ENCODE results near the gene TJP3.

The TJP3 gene

DNA sequence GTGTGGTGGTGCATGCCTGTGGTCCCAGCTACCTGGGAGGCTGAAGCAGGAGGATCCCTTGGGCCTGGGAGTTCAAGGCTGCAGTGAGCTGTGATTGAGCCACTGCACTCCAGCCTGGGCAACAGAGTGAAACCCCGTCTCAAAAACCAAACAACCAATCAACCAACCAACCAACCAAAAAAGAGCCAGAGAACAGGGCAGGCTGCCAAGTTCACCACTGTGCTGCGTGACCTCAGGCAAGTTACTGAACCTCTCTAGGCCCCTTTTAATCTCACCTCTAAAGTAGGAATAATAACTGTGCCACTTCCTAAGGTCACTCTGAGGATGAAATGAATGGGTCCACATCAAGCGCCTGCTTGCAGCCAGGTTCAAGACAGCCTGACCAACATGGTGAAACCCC, 16.9 kb downstream of the TJP3 start:
- ATAC-seq (ENCODE audit: low read depth) (no peak), DNase-seq (ENCODE audit: low spot score in 2 of 2) (no peak)
- H3K27me3 Mint-ChIP-seq, result peaks cover 5% of the 10 kb centered on the region
- H3K9me3 Mint-ChIP-seq, result no peaks in the 10 kb centered on the region
- no peak overlapping the region for H3K4me3 Mint-ChIP-seq
- no peak overlapping the region for H3K27ac Mint-ChIP-seq
- peaks cover 5% of the 10 kb centered on the region for H3K4me1 Mint-ChIP-seq
- no peaks in the 10 kb centered on the region for H3K36me3 Mint-ChIP-seq

- H3K4me1 Mint-ChIP-seq, result peaks cover 5% of the 10 kb centered on the region
- no peaks in the 10 kb centered on the region for H3K36me3 Mint-ChIP-seq
- no peak for DNase-seq (ENCODE audit: low spot score in 2 of 2)
- no peak overlapping the region for H3K4me3 Mint-ChIP-seq
- H3K27ac Mint-ChIP-seq, result no peak overlapping the region
- peaks cover 5% of the 10 kb centered on the region for H3K27me3 Mint-ChIP-seq
- H3K9me3 Mint-ChIP-seq, result no peaks in the 10 kb centered on the region
- no peak for ATAC-seq (ENCODE audit: low read depth)
These were observed 17.6 kb downstream of the TJP3 start for GRCh38 chr19:3725640-3726310.

GRCh38 chr19:3730457-3730958, 22.3 kb downstream of the TJP3 start:
- H3K27me3 Mint-ChIP-seq, result peaks cover 1% of the 10 kb centered on the region
- no peaks in the 10 kb centered on the region for H3K4me1 Mint-ChIP-seq
- H3K27ac Mint-ChIP-seq, result no peak overlapping the region
- ATAC-seq (ENCODE audit: low read depth) (no peak), DNase-seq (ENCODE audit: low spot score in 2 of 2) (no peak)
- H3K36me3 Mint-ChIP-seq, result no peaks in the 10 kb centered on the region
- no peak overlapping the region for H3K4me3 Mint-ChIP-seq
- H3K9me3 Mint-ChIP-seq, result no peaks in the 10 kb centered on the region

DNA sequence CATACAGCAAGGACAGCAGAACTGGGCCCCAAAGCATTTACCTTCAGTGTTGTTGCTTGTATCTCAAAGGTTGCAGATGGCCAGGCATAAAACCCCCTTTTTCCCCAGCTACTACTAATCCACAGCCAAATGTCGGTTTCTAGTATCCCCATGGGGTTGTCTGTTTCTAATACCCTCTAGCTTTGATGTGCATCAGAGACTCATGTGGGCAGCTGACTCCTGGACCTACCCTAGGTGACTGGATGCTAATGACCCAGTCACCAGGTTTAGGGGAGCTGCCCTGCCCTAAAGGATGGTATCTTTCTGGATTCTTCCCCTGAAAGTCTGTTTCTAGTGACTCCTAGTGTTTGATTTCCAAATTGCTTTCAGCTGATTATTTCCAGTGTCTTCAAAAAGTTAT, 23.9 kb downstream of the TJP3 start:
- H3K27ac Mint-ChIP-seq, result no peak overlapping the region
- no peaks in the 10 kb centered on the region for H3K9me3 Mint-ChIP-seq
- H3K36me3 Mint-ChIP-seq, result no peaks in the 10 kb centered on the region
- DNase-seq (ENCODE audit: low spot score in 2 of 2) (no peak), ATAC-seq (ENCODE audit: low read depth) (no peak)
- no peaks in the 10 kb centered on the region for H3K4me1 Mint-ChIP-seq
- H3K27me3 Mint-ChIP-seq, result peaks cover 7% of the 10 kb centered on the region
- no peak overlapping the region for H3K4me3 Mint-ChIP-seq

- DNase-seq (ENCODE audit: low spot score in 2 of 2) (no peak), ATAC-seq (ENCODE audit: low read depth) (no peak)
- no peaks in the 10 kb centered on the region for H3K36me3 Mint-ChIP-seq
- H3K27ac Mint-ChIP-seq, result no peak overlapping the region
- H3K27me3 Mint-ChIP-seq, result peaks cover 16% of the 10 kb centered on the region
- H3K4me3 Mint-ChIP-seq, result no peak overlapping the region
- H3K4me1 Mint-ChIP-seq, result no peaks in the 10 kb centered on the region
- no peaks in the 10 kb centered on the region for H3K9me3 Mint-ChIP-seq
These were observed 25.5 kb downstream of the TJP3 start for GRCh38 chr19:3733549-3734309.

- H3K27ac Mint-ChIP-seq, result no peak overlapping the region
- no peaks in the 10 kb centered on the region for H3K9me3 Mint-ChIP-seq
- no peaks in the 10 kb centered on the region for H3K36me3 Mint-ChIP-seq
- no peaks in the 10 kb centered on the region for H3K4me1 Mint-ChIP-seq
- no peak overlapping the region for H3K4me3 Mint-ChIP-seq
- DNase-seq (ENCODE audit: low spot score in 2 of 2) (no peak), ATAC-seq (ENCODE audit: low read depth) (no peak)
- H3K27me3 Mint-ChIP-seq, result peaks cover 16% of the 10 kb centered on the region
These were observed 26.1 kb downstream of the TJP3 start for GRCh38 chr19:3734310-3734600.

DNA sequence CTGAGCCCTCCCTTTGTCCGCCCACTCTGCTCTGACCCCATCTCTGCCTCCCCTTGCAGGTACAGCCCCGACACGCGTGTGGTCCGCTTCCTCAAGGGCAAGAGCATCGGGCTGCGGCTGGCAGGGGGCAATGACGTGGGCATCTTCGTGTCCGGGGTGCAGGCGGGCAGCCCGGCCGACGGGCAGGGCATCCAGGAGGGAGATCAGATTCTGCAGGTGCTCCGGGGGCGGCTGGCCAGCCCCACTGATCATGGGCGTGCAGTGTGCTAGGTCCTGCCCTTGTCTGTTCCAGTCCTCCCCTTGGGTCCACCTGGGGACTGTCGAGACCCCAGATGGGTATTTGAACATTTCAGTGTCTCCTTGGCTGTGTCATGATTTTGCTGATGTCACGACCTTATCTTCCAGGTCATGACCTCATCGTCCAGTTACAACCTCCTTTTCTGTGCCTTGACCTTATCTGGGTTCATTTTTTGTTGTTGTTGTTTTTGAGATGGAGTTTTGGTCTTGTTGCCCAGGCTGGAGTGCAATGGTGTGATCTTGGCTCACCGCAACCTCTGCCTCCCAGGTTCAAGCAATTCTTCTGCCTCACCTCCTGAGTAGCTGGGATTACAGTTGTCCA, 28.0 kb downstream of the TJP3 start:
- DNase-seq (ENCODE audit: low spot score in 2 of 2) (no peak), ATAC-seq (ENCODE audit: low read depth) (no peak)
- H3K36me3 Mint-ChIP-seq, result no peaks in the 10 kb centered on the region
- no peaks in the 10 kb centered on the region for H3K4me1 Mint-ChIP-seq
- no peak overlapping the region for H3K27ac Mint-ChIP-seq
- peaks cover 16% of the 10 kb centered on the region for H3K27me3 Mint-ChIP-seq
- H3K9me3 Mint-ChIP-seq, result no peaks in the 10 kb centered on the region
- no peak overlapping the region for H3K4me3 Mint-ChIP-seq

DNA sequence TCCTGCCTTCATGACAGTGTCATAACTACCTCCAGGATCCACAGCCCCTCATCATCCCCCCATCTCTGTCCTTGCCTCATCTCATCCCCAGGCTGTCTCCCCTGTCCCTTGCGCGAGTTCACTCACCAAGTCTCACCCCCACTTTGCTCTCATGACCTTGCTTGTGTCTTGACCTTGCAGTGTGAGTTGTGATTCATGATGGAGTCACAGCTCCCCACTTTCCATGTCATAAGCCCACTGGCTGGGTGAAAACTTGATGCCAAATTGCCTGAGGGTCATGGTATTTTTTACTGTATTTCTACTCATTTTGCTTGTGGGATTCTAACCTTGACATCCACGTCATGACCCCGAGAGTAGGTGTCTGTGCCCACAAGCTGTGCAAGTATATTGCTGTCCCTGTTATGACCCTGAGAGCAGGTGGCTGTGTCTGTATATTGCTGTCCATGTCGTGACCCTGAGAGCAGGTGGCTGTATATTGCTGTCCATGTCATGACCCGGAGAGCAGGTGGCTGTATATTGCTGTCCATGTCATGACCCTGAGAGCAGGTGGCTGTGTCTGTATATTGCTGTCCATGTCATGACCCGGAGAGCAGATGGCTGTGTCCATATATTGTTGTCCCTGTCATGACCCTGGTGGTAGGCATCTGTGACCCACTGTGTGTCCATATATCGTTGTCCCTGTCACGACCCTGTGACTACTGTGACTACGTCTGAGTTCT, 29.5 kb downstream of the TJP3 start:
- Mint-ChIP-seq H3K27me3 (peaks cover 16% of the 10 kb centered on the region), H3K4me1 (no peaks in the 10 kb centered on the region), H3K36me3 (no peaks in the 10 kb centered on the region), H3K27ac (no peak overlapping the region), H3K4me3 (no peak overlapping the region), H3K9me3 (no peaks in the 10 kb centered on the region)
- DNase-seq (ENCODE audit: low spot score in 2 of 2) (no peak), ATAC-seq (ENCODE audit: low read depth) (no peak)

DNA sequence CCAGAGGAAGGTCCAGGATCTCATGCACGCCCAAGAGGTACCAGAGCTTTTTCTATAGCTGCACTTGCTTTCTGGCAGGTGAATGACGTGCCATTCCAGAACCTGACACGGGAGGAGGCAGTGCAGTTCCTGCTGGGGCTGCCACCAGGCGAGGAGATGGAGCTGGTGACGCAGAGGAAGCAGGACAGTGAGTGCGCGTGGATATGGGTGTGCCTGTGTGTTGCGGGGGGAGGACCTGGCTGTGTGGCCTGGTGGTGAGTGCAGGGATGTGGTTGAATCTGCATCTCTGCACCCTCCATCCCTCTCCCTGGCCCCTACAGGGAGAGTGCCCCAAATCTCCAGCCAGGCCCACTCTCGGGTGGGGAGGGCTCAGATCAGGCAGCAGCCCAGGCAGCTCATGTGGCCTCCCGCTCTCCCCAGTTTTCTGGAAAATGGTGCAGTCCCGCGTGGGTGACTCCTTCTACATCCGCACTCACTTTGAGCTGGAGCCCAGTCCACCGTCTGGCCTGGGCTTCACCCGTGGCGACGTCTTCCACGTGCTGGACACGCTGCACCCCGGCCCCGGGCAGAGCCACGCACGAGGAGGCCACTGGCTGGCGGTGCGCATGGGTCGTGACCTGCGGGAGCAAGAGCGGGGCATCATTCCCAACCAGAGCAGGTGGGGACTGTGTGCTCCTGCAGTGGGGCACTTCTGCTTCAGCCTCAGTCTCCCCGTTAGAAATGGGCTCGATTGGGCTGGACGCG, 30.5 kb downstream of the TJP3 start:
- no peaks in the 10 kb centered on the region for H3K4me1 Mint-ChIP-seq
- H3K27me3 Mint-ChIP-seq, result peaks cover 16% of the 10 kb centered on the region
- no peak for DNase-seq (ENCODE audit: low spot score in 2 of 2)
- H3K9me3 Mint-ChIP-seq, result no peaks in the 10 kb centered on the region
- H3K4me3 Mint-ChIP-seq, result no peak overlapping the region
- H3K27ac Mint-ChIP-seq, result no peak overlapping the region
- H3K36me3 Mint-ChIP-seq, result no peaks in the 10 kb centered on the region
- ATAC-seq (ENCODE audit: low read depth), result no peak

DNA sequence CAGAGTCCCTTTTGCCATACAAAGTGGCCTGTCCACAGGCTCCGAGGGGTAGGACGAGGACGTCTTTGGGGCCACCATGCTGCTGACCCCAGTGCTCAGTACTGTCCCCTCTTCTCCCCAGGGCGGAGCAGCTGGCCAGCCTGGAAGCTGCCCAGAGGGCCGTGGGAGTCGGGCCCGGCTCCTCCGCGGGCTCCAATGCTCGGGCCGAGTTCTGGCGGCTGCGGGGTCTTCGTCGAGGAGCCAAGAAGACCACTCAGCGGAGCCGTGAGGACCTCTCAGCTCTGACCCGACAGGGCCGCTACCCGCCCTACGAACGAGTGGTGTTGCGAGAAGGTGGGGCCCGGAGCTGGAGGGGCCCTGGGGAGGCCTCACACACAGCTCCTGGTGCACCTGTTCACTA, 32.2 kb downstream of the TJP3 start:
- Mint-ChIP-seq H3K4me3 (no peak overlapping the region), H3K27me3 (peaks cover 16% of the 10 kb centered on the region), H3K9me3 (no peaks in the 10 kb centered on the region), H3K27ac (no peak overlapping the region), H3K4me1 (no peaks in the 10 kb centered on the region), H3K36me3 (no peaks in the 10 kb centered on the region)
- DNase-seq (ENCODE audit: low spot score in 2 of 2), result no peak
- no peak for ATAC-seq (ENCODE audit: low read depth)

GRCh38 chr19:3743486-3743885, 35.3 kb downstream of the TJP3 start:
- no peak overlapping the region for H3K27ac Mint-ChIP-seq
- no peaks in the 10 kb centered on the region for H3K27me3 Mint-ChIP-seq
- no peaks in the 10 kb centered on the region for H3K36me3 Mint-ChIP-seq
- H3K4me3 Mint-ChIP-seq, result no peak overlapping the region
- DNase-seq (ENCODE audit: low spot score in 2 of 2), result no peak
- no peak for ATAC-seq (ENCODE audit: low read depth)
- no peaks in the 10 kb centered on the region for H3K4me1 Mint-ChIP-seq
- H3K9me3 Mint-ChIP-seq, result no peaks in the 10 kb centered on the region

DNA sequence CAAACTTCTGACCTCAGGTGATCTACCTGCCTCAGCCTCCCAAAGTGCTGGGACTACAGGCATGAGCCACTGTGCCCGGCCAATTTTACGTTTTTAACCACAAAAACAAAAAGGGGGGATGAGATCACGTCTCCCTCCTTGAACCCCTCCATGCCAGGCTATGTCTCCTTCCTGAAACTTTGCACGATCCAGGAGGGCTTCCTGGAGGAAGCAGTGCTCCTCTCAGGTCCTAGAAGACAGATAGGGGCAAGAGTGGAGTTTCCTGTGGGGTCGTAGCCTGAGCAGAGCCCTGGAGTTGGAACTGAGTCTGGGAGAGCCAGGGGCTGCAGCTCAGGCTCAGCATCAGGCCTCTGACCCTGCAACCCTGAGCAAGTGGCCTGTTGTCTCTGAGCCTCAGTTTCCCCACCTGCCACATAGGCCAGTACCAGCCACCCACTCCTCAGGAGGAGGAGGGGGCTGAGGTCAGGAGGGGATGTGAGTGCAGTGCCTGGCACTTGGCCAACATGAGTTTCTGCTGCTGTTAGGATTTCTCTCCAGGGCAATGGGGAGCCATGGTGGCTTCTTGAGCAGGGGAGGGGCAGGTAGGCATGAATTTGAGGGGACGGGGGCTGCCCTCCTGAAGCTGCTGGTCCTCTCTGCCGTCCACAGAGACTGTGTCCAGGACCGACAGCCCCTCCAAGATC, 37.3 kb downstream of the TJP3 start:
- Mint-ChIP-seq H3K4me3 (no peak overlapping the region), H3K27me3 (no peaks in the 10 kb centered on the region), H3K36me3 (peaks cover 2% of the 10 kb centered on the region), H3K9me3 (no peaks in the 10 kb centered on the region), H3K27ac (no peak overlapping the region), H3K4me1 (no peaks in the 10 kb centered on the region)
- ATAC-seq (ENCODE audit: low read depth) (no peak), DNase-seq (ENCODE audit: low spot score in 2 of 2) (no peak)

- Mint-ChIP-seq H3K9me3 (no peaks in the 10 kb centered on the region), H3K27ac (no peak overlapping the region), H3K4me1 (no peaks in the 10 kb centered on the region), H3K27me3 (no peaks in the 10 kb centered on the region), H3K4me3 (no peak overlapping the region), H3K36me3 (peaks cover 6% of the 10 kb centered on the region)
- DNase-seq (ENCODE audit: low spot score in 2 of 2), result no peak
- no peak for ATAC-seq (ENCODE audit: low read depth)
These were observed 38.3 kb downstream of the TJP3 start for GRCh38 chr19:3746371-3747056.
